HG02884 (cell line): Measurements from ENCODE around the gene ZW10.
"Not testable (repeated sequence)": the region's sequence is repeated elsewhere in the genome, so short reads cannot be mapped to it uniquely, and the experiment has no call there.

Experiments used
- ATAC-seq: cut with Tn5 transposase; IDR thresholded peaks from one replicate; pipeline ENCODE4 v1.9.1; 2021; ENCODE audit warnings: mild to moderate bottlenecking, moderate library complexity; ENCODE audit not compliant: unreplicated experiment

The ZW10 gene

GRCh38 chr11:113760241-113760640 lies 13.3 kb downstream of the ZW10 start:
- no peak for ATAC-seq

GRCh38 chr11:113752932-113753331 lies 20.6 kb downstream of the ZW10 start:
- ATAC-seq: no peak

- ATAC-seq: no peak
These were observed 37.2 kb downstream of the ZW10 start for GRCh38 chr11:113736323-113736722.

GRCh38 chr11:113732092-113732491 lies 41.4 kb downstream of the ZW10 start:
- ATAC-seq: no peak

GRCh38 chr11:113730887-113731726 lies 42.4 kb downstream of the ZW10 start:
- ATAC-seq: no peak

- no peak for ATAC-seq
These were observed 44.0 kb downstream of the ZW10 start for GRCh38 chr11:113729456-113729855.

- ATAC-seq: no peak
These were observed 44.7 kb downstream of the ZW10 start for GRCh38 chr11:113728814-113729213.

- ATAC-seq: no peak
These were observed 47.6 kb downstream of the ZW10 start for GRCh38 chr11:113725913-113726312.

GRCh38 chr11:113725407-113725806 lies 48.1 kb downstream of the ZW10 start:
- ATAC-seq: no peak

- ATAC-seq: no peak
These were observed 48.7 kb downstream of the ZW10 start for GRCh38 chr11:113724778-113725177.

- no peak for ATAC-seq
These were observed 49.7 kb downstream of the ZW10 start for GRCh38 chr11:113723787-113724186.

GRCh38 chr11:113722934-113723333 lies 50.6 kb downstream of the ZW10 start:
- ATAC-seq: no peak

- ATAC-seq: no peak
These were observed 51.3 kb downstream of the ZW10 start for GRCh38 chr11:113722221-113722620.

- no peak for ATAC-seq
These were observed 51.9 kb downstream of the ZW10 start for GRCh38 chr11:113721462-113722066.

- not testable (repeated sequence) for ATAC-seq
These were observed 53.0 kb downstream of the ZW10 start for GRCh38 chr11:113720478-113720877.

GRCh38 chr11:113715882-113716625 lies 57.4 kb downstream of the ZW10 start:
- ATAC-seq: no peak

- ATAC-seq: no peak
These were observed 58.2 kb downstream of the ZW10 start for GRCh38 chr11:113715273-113715672.

GRCh38 chr11:113710989-113711388 lies 62.5 kb downstream of the ZW10 start:
- ATAC-seq: no peak

- no peak for ATAC-seq
These were observed 67.4 kb downstream of the ZW10 start, which contains the start of gene TMPRSS5 for GRCh38 chr11:113705871-113706655. TSS of gene TMPRSS5 (minus strand) at chr11:113706308. CDS start at chr11:113706224, 84 bp downstream.

- not testable (repeated sequence) for ATAC-seq
These were observed 69.9 kb downstream of the ZW10 start for GRCh38 chr11:113703551-113703950.

- ATAC-seq: no peak
These were observed 72.0 kb downstream of the ZW10 start for GRCh38 chr11:113701491-113701890.
